ENCODE results near the gene GCC1. TPM values are rescaled to one million over a fixed set of nuclear protein-coding genes. Genes with fewer than 3 reads are reported as not detected.

Gene GCC1
- 10 to 100 TPM; 15.6 to 16.9 TPM for total RNA-seq

DNA sequence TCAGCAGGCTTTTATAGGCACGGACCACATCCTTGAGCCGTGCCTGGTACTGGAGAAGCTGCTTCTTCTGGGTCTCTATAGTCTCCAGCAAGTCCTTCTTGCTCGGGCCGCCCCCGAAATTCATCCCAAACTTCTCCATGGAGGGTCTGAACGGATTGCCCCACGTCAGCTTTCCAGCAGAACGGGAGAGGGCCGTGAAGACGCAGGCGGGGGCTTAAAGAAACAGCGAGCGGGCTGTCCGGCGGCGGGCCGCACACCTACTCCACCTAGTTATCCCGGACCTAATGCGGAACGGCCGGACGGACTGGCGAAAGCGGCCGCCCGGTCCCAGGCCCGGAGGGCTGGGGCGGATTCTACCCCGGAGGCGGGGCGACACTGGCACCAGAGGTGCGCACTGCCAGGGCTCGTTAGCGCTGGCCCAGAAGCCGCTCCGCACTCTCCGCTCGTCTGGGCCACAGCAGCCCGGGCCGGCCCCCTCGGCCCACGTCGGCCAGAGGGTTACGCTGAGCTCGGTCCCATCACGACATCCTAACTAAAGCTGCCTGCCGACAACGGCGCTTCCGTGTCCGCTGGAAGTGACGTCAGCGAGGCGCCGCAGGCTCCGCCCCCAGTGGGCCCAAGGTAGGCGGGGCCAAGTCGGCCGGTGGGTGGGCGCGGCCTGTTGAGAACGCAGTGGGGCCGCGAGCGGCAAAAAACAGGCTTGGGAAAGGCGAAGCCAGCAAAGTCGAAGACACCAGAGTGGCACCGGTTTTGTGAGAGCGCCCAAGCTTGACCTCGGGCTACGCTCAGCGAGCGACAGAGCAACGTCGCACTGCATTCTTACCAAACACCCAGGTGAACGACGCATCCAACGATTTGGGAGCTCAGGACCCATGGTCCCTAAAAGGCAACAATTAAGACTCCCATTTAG, at the start of gene GCC1:
GCC1 (minus strand) TSS at position 553 of the 910 bp plus-strand sequence; CDS start at position 139, 414 bp downstream.
- H3K4me1 Mint-ChIP-seq: peaks cover 51% of the 10 kb centered on the region
- H3K36me3 Mint-ChIP-seq: peaks cover 5% of the 10 kb centered on the region
- H3K27me3 Mint-ChIP-seq: no peaks in the 10 kb centered on the region
- DNase-seq: peak; percentile 94
- H3K9me3 Mint-ChIP-seq: no peaks in the 10 kb centered on the region
- H3K27ac Mint-ChIP-seq: peak within 1 kb of the TSS; percentile 83
- H3K4me3 Mint-ChIP-seq: peak within 1 kb of the TSS; percentile 90

- no peak overlapping the region for H3K4me3 Mint-ChIP-seq
- H3K27me3 Mint-ChIP-seq: peaks cover 32% of the 10 kb centered on the region
- no peak for DNase-seq
- H3K4me1 Mint-ChIP-seq: peaks cover 7% of the 10 kb centered on the region
- H3K27ac Mint-ChIP-seq: no peak overlapping the region
- H3K36me3 Mint-ChIP-seq: no peaks in the 10 kb centered on the region
- no peaks in the 10 kb centered on the region for H3K9me3 Mint-ChIP-seq
Observed at GRCh38 chr7:127632276-127632910, 47.0 kb upstream of the GCC1 start.

GRCh38 chr7:127629268-127629854, 44.0 kb upstream of the GCC1 start:
- Mint-ChIP-seq H3K4me3 (no peak overlapping the region), H3K9me3 (no peaks in the 10 kb centered on the region), H3K27me3 (peaks cover 27% of the 10 kb centered on the region), H3K4me1 (peaks cover 3% of the 10 kb centered on the region), H3K27ac (no peak overlapping the region), H3K36me3 (no peaks in the 10 kb centered on the region)
- DNase-seq: peak; percentile 43

GRCh38 chr7:127628445-127628844, 43.0 kb upstream of the GCC1 start:
- peaks cover 30% of the 10 kb centered on the region for H3K27me3 Mint-ChIP-seq
- no peak overlapping the region for H3K27ac Mint-ChIP-seq
- H3K36me3 Mint-ChIP-seq: no peaks in the 10 kb centered on the region
- no peaks in the 10 kb centered on the region for H3K9me3 Mint-ChIP-seq
- peaks cover 3% of the 10 kb centered on the region for H3K4me1 Mint-ChIP-seq
- no peak overlapping the region for H3K4me3 Mint-ChIP-seq
- no peak for DNase-seq

GRCh38 chr7:127625331-127625730, 39.9 kb upstream of the GCC1 start:
- H3K27me3 Mint-ChIP-seq: peaks cover 46% of the 10 kb centered on the region
- no peaks in the 10 kb centered on the region for H3K9me3 Mint-ChIP-seq
- H3K4me1 Mint-ChIP-seq: peaks cover 8% of the 10 kb centered on the region
- DNase-seq: no peak
- no peaks in the 10 kb centered on the region for H3K36me3 Mint-ChIP-seq
- H3K4me3 Mint-ChIP-seq: no peak overlapping the region
- H3K27ac Mint-ChIP-seq: no peak overlapping the region

DNA sequence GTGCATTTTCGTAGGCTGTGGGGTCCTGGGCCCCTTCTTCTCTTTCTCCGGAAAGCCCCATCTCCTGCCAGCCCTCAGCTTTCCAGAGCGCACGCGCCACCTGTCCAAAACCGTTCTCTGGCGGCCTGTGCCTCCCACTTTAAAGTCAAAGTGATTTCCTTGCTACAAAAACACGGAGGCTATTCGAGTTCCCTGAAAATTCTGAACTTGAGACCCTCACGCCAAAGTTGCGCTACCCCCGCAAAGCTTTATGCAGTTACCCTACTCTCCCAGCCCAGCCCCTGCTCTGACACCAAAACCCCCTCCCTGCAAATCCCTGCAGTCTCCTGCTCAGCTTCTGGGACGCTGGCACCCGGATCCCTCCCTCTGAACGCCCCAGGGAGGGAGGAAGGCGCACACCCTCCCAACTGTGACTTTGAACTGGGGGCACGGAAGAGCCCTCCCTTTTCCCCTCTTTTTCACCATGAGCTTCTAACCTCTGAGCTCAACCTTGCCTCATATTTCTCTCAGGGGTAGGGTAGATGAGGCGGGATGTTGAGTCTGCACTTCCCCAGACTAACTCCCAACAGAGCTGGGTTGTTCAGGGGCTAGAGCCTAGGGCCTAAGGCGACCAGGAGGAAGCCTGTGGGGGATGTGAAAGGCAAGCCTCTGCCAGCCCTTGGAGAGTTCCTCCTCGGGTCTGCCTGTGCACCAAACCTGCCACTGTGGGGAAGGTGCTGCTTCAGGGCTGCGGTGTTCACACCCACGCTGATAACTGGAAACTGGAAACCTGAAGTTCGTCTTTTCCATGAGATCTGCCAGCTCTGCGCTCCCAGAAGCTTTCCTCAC, 35.2 kb upstream of the GCC1 start:
- Mint-ChIP-seq H3K36me3 (no peaks in the 10 kb centered on the region), H3K27ac (no peak overlapping the region), H3K27me3 (peaks cover 79% of the 10 kb centered on the region), H3K4me3 (peak overlapping the region; percentile 6), H3K9me3 (no peaks in the 10 kb centered on the region), H3K4me1 (peaks cover 7% of the 10 kb centered on the region)
- DNase-seq: no peak

DNA sequence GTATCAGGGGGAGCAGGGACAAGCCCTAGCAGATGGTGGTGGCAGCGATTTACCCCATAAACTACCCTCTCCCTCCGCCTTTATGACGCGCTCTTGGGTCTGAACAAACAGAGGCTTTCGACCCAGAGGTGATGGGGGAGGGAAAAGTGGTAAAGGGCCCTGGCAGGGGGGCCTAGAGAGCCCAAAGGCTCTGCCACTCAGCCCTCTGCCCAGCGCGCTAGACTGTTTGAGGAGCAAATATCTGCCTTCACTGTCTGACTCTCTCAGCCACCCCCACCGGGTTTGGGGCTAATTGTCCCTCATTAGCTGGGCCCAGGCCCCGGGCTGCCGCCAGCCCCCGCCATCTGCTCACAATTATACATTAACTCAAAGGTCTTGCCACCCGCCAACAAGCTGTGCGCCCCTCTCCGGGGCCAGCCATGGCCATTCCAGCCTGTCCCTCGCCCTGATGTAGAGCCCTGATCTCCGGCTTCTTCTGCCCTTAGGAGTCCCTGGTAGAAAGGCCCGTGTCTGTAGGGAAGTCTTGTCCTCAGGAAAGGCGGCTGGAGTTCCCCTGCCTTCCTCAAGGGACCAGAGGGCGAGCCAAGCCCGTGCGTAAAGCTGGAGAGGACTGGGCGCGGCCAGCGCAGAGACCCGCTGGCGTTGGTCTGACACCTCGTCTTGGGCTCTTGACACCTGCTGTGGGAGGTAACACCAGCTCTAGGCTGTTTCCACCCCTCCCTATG, 34.4 kb upstream of the GCC1 start:
- H3K27me3 Mint-ChIP-seq: peaks cover 77% of the 10 kb centered on the region
- H3K4me3 Mint-ChIP-seq: no peak overlapping the region
- peaks cover 7% of the 10 kb centered on the region for H3K4me1 Mint-ChIP-seq
- no peak overlapping the region for H3K27ac Mint-ChIP-seq
- DNase-seq: no peak
- no peaks in the 10 kb centered on the region for H3K36me3 Mint-ChIP-seq
- no peaks in the 10 kb centered on the region for H3K9me3 Mint-ChIP-seq

- Mint-ChIP-seq H3K4me1 (peaks cover 7% of the 10 kb centered on the region), H3K4me3 (no peak overlapping the region), H3K27me3 (peaks cover 71% of the 10 kb centered on the region), H3K27ac (no peak overlapping the region), H3K9me3 (no peaks in the 10 kb centered on the region), H3K36me3 (no peaks in the 10 kb centered on the region)
- DNase-seq: no peak
Observed at GRCh38 chr7:127618775-127619174, 33.4 kb upstream of the GCC1 start.

GRCh38 chr7:127618042-127618441, 32.6 kb upstream of the GCC1 start, which contains the start of gene PAX4:
Gene PAX4 (minus strand): TSS chr7:127618142. CDS start chr7:127615928, 2,214 bp downstream.
- peaks cover 75% of the 10 kb centered on the region for H3K27me3 Mint-ChIP-seq
- H3K4me1 Mint-ChIP-seq: peaks cover 7% of the 10 kb centered on the region
- no peak within 1 kb of the TSS for H3K4me3 Mint-ChIP-seq
- H3K9me3 Mint-ChIP-seq: no peaks in the 10 kb centered on the region
- H3K27ac Mint-ChIP-seq: no peak within 1 kb of the TSS
- no peak for DNase-seq
- H3K36me3 Mint-ChIP-seq: no peaks in the 10 kb centered on the region

DNA sequence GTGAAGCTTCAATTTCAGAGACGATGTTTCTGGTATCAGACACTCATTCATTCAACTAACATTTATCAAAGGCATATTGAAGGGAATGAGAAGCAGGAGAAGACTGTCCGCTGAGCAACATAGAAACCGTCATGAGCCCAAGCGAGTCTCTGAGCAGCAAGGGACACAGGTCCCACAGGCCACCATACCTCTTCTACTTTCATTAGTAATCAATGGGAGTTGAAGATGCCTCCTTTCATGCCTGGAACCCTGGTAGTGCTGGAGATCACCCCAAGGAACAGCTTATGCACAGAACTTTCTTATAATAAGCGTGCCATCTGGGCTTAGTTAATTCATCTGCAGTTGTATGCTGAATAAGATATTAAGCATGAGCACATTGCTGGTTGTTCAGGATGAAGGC, 31.3 kb upstream of the GCC1 start:
- Mint-ChIP-seq H3K4me3 (no peak overlapping the region), H3K4me1 (peaks cover 7% of the 10 kb centered on the region)
- no peak for DNase-seq

DNA sequence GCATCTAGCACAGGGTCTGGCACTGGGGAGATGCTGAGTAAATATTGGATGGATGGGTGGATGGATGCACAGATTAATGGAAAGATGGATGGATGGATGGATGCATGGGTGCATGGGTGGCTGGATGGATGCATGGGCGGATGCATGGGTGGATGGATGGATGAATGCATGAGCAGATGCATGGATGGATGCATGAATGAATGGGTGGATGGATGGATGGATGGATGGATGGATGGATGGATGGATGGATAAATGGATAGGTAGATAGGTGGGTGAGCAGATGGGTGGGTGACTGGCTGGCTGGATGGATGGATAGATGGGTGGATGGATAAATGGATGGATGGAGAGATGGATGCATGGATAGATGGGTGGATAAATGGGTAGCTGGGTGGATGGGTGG, 26.9 kb upstream of the GCC1 start:
- Mint-ChIP-seq H3K4me3 (no peak overlapping the region), H3K4me1 (no peaks in the 10 kb centered on the region), H3K9me3 (no peaks in the 10 kb centered on the region), H3K27me3 (peaks cover 31% of the 10 kb centered on the region), H3K36me3 (no peaks in the 10 kb centered on the region), H3K27ac (no peak overlapping the region)
- no peak for DNase-seq

More for the DNA sequence above, 31.3 kb upstream of the GCC1 start:
- peaks cover 65% of the 10 kb centered on the region for H3K27me3 Mint-ChIP-seq
- H3K36me3 Mint-ChIP-seq: no peaks in the 10 kb centered on the region
- H3K27ac Mint-ChIP-seq: no peak overlapping the region
- no peaks in the 10 kb centered on the region for H3K9me3 Mint-ChIP-seq

DNA sequence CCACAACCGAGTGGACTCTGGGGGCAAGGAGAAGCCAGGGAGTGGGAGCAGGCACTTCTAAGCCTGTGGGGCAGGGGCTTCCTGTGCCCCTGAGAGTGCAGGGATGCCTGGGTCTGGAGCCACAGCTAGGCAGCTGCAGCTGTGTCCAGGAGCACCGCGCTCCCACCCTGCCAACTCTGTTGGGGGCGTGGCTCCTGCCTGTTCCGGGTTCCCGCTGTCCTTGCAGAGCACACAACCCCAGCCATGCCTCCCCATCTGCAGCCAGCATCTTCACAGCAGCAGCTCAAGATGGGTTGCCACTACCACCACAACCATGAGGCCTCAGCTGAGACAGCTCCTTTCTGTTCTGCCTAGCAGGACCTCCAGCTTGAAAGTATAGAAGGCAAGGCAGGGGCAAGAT, 23.9 kb upstream of the GCC1 start:
- H3K27me3 Mint-ChIP-seq: peaks cover 16% of the 10 kb centered on the region
- no peak for DNase-seq
- H3K4me3 Mint-ChIP-seq: no peak overlapping the region
- H3K9me3 Mint-ChIP-seq: no peaks in the 10 kb centered on the region
- no peak overlapping the region for H3K27ac Mint-ChIP-seq
- no peaks in the 10 kb centered on the region for H3K4me1 Mint-ChIP-seq
- no peaks in the 10 kb centered on the region for H3K36me3 Mint-ChIP-seq

- Mint-ChIP-seq H3K4me3 (no peak overlapping the region), H3K4me1 (no peaks in the 10 kb centered on the region), H3K36me3 (no peaks in the 10 kb centered on the region), H3K27me3 (peaks cover 11% of the 10 kb centered on the region), H3K9me3 (no peaks in the 10 kb centered on the region), H3K27ac (no peak overlapping the region)
- DNase-seq: no peak
Observed at GRCh38 chr7:127608446-127608845, 23.1 kb upstream of the GCC1 start.

GRCh38 chr7:127600885-127601284, 15.5 kb upstream of the GCC1 start:
- no peak for DNase-seq
- no peak overlapping the region for H3K27ac Mint-ChIP-seq
- no peak overlapping the region for H3K4me3 Mint-ChIP-seq
- H3K9me3 Mint-ChIP-seq: no peaks in the 10 kb centered on the region
- no peaks in the 10 kb centered on the region for H3K27me3 Mint-ChIP-seq
- no peaks in the 10 kb centered on the region for H3K4me1 Mint-ChIP-seq
- H3K36me3 Mint-ChIP-seq: no peaks in the 10 kb centered on the region

Data from activated naive CD8-positive, alpha-beta T cell treated with anti-CD3 and anti-CD28 coated beads for 36 hours (primary cell).